ENCODE measurements around the gene CDRT4. TPM values are rescaled to one million over a fixed set of nuclear protein-coding genes. Genes with fewer than 3 reads are reported as not detected.

Gene CDRT4
- polyA plus RNA-seq, 1 experiment: 5.9 TPM

- no peak for DNase-seq (ENCODE audit: low read depth)
- CTCF ChIA-PET: interaction anchor here (0.6 kb wide), 1 partner anchor 196 kb away, joined by 3 read pairs; no protein-coding TSS in a partner anchor
- no peak overlapping the region for H3K4me3 ChIP-seq (ENCODE audit: low read depth, low read length)
- no peaks in the 10 kb centered on the region for H3K27me3 ChIP-seq (ENCODE audit: control insufficient read depth, insufficient read depth, low read length)
- POLR2A ChIA-PET: no interaction called here
- TF ChIP-seq CTCF (IDR thresholded peaks at IDR 0.05; ENCODE audit: insufficient read depth, low read depth, low read length): no peak
- no peaks in the 10 kb centered on the region for H3K36me3 ChIP-seq (ENCODE audit: control insufficient read depth, insufficient read depth, low read length)
Measured at GRCh38 chr17:15453782-15454181, 13.6 kb downstream of the CDRT4 start.

DNA sequence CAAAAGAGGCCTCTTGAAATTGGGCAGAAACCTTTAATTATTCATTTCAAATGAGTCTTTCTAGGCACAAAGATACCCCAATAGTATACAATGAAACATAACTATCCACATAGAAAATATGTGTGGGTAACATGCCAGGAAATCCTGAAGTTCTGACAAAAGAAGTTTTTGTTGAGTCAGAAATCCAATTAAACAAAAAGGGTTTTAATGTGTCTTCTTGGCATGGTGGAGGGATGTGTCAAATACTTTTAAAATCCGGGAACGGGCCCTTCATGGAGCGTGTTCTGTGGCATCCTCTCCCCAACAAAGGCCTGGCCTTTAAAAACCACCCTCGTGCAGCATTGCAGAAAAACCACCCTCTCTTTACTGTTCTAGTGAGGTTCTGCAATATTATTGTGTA lies 14.2 kb downstream of the CDRT4 start:
- H3K4me3 ChIP-seq (ENCODE audit: low read depth, low read length): no peak overlapping the region
- DNase-seq (ENCODE audit: low read depth): no peak
- no peaks in the 10 kb centered on the region for H3K36me3 ChIP-seq (ENCODE audit: control insufficient read depth, insufficient read depth, low read length)
- no peaks in the 10 kb centered on the region for H3K27me3 ChIP-seq (ENCODE audit: control insufficient read depth, insufficient read depth, low read length)
- no peak for TF ChIP-seq CTCF (IDR thresholded peaks at IDR 0.05; ENCODE audit: insufficient read depth, low read depth, low read length)
- ChIA-PET CTCF (no interaction called here), POLR2A (no interaction called here)

DNA sequence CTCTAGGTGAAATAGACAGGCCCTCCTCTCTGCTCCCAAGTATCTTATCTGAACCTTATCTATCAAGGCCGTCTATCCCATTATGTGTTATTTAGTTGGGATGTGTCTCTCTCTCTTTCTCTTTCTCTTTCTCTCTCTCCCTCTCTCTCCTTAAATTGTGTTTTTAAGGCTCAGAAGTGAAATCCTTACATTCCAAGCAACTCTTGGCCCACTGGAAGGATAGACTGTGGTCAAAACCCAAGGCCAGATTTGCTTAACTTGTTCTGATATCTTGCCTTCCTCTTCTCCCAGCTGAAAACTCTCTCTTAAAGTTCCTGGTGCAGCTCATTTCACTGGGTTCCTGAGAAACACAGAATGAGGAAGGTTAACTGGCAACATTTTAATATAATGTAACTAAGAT lies 14.7 kb downstream of the CDRT4 start:
- no peak for DNase-seq (ENCODE audit: low read depth)
- Histone ChIP-seq H3K36me3 (ENCODE audit: control insufficient read depth, insufficient read depth, low read length) (no peaks in the 10 kb centered on the region), H3K4me3 (ENCODE audit: low read depth, low read length) (no peak overlapping the region), H3K27me3 (ENCODE audit: control insufficient read depth, insufficient read depth, low read length) (no peaks in the 10 kb centered on the region)
- POLR2A ChIA-PET: no interaction called here
- CTCF ChIA-PET: no interaction called here
- no peak for TF ChIP-seq CTCF (IDR thresholded peaks at IDR 0.05; ENCODE audit: insufficient read depth, low read depth, low read length)

GRCh38 chr17:15451680-15452079 lies 15.7 kb downstream of the CDRT4 start:
- no peak for DNase-seq (ENCODE audit: low read depth)
- ChIA-PET CTCF (no interaction called here), POLR2A (no interaction called here)
- Histone ChIP-seq H3K36me3 (ENCODE audit: control insufficient read depth, insufficient read depth, low read length) (no peaks in the 10 kb centered on the region), H3K4me3 (ENCODE audit: low read depth, low read length) (no peak overlapping the region), H3K27me3 (ENCODE audit: control insufficient read depth, insufficient read depth, low read length) (no peaks in the 10 kb centered on the region)
- TF ChIP-seq CTCF (IDR thresholded peaks at IDR 0.05; ENCODE audit: insufficient read depth, low read depth, low read length): no peak

DNA sequence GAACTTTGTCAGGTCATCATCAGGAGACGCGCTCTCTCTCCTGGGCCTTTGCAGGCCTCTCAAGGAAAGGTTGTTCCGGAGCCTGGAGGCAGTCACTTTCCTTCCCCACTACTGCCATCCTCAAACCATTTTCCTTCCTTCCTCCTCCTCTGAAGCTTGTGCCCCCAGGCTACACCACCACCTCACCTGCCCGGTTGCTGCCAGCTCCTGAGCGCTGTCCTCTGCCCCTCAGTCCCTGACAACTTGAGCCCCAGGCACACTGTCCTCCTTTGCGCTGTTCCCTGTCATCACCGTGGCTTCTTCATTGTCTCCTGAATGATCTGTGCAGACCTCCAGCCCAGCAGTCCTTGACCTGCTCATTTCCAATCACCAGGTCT lies 18.9 kb downstream of the CDRT4 start:
- TF ChIP-seq CTCF (IDR thresholded peaks at IDR 0.05; ENCODE audit: insufficient read depth, low read depth, low read length): no peak
- POLR2A ChIA-PET: no interaction called here
- Histone ChIP-seq H3K27me3 (ENCODE audit: control insufficient read depth, insufficient read depth, low read length) (no peaks in the 10 kb centered on the region), H3K36me3 (ENCODE audit: control insufficient read depth, insufficient read depth, low read length) (no peaks in the 10 kb centered on the region), H3K4me3 (ENCODE audit: low read depth, low read length) (no peak overlapping the region)
- CTCF ChIA-PET: interaction anchor here (0.9 to 1.2 kb wide), 2 partner anchors 8 to 12 kb away, joined by 3 read pairs; no protein-coding TSS in a partner anchor
- DNase-seq (ENCODE audit: low read depth): no peak
